ENCODE data around the gene TMPRSS6. TPM values are rescaled to one million over a fixed set of nuclear protein-coding genes. Genes with fewer than 3 reads are reported as not detected.
A peak's percentile ranks its signal among the peaks of the same experiment; 100 is the strongest.

TMPRSS6 gene
- total and polyA plus RNA-seq, 4 experiments from 2014 or later: 0.61 to 0.90 TPM; not detected in 2

GRCh38 chr22:37126882-37127281, 17.4 kb upstream of the TMPRSS6 start:
- Mint-ChIP-seq H3K4me3 (no peak overlapping the region), H3K36me3 (peaks cover 19 to 51% of the 10 kb centered on the region in 2 donors), H3K4me1 (peaks cover 21 to 40% (median 25%) of the 10 kb centered on the region in 4 donors), H3K9me3 (peaks cover 0 to 4% (median 0%) of the 10 kb centered on the region in 8 donors), H3K27ac (peak overlapping the region; percentile 29 to 99 (median 62)), H3K27me3 (no peaks in the 10 kb centered on the region)
- ChIA-PET POLR2A (ENCODE audit: partially characterized antibody) (interaction anchor here (0.7 to 10.4 kb wide), 4 partner anchors 15 to 110 kb away, joined by 3 to 217 read pairs (median 4); partner anchors contain the start of gene IL2RB), CTCF (ENCODE audit: partially characterized antibody) (interaction anchor here (1.1 to 1.3 kb wide), 4 partner anchors 10 to 72 kb away, joined by 3 to 5 read pairs (median 3); no protein-coding TSS in a partner anchor)
- Histone ChIP-seq H3K27ac (ENCODE audit: low read depth, low read length) (no peak overlapping the region), H3K4me3 (ENCODE audit: low read length in 2 of 2) (no peak overlapping the region), H3K36me3 (ENCODE audit: insufficient read depth, low read length) (peaks cover 36% of the 10 kb centered on the region), H3K9me3 (ENCODE audit: control insufficient read depth in 1 of 2, low read length in 2 of 2) (no peaks in the 10 kb centered on the region), H3K4me1 (ENCODE audit: insufficient read depth, low read length) (peaks cover 26% of the 10 kb centered on the region), H3K27me3 (ENCODE audit: insufficient read depth, low read length) (no peaks in the 10 kb centered on the region)
- DNase-seq: no peak
- intact Hi-C loops (cut with micrococcal nuclease): no loop called here

- CTCF ChIA-PET (ENCODE audit: partially characterized antibody): interaction anchor here (1.1 to 1.3 kb wide), 3 partner anchors 9 to 73 kb away, joined by 3 to 5 read pairs (median 3); no protein-coding TSS in a partner anchor
- no peak for DNase-seq
- Mint-ChIP-seq H3K27me3 (no peaks in the 10 kb centered on the region), H3K4me1 (peaks cover 24 to 45% (median 29%) of the 10 kb centered on the region in 4 donors), H3K36me3 (peaks cover 18 to 47% of the 10 kb centered on the region in 2 donors), H3K4me3 (no peak overlapping the region), H3K27ac (peak overlapping the region in 6 of 7 donors; percentile 29 to 99 (median 50)), H3K9me3 (peaks cover 0 to 5% (median 0%) of the 10 kb centered on the region in 8 donors)
- Histone ChIP-seq H3K9me3 (ENCODE audit: control insufficient read depth in 1 of 2, low read length in 2 of 2) (no peaks in the 10 kb centered on the region), H3K27me3 (ENCODE audit: insufficient read depth, low read length) (no peaks in the 10 kb centered on the region), H3K4me1 (ENCODE audit: insufficient read depth, low read length) (peaks cover 31% of the 10 kb centered on the region), H3K27ac (ENCODE audit: low read depth, low read length) (peak overlapping the region; percentile 18), H3K36me3 (ENCODE audit: insufficient read depth, low read length) (peaks cover 34% of the 10 kb centered on the region), H3K4me3 (ENCODE audit: low read length in 2 of 2) (no peak overlapping the region)
- intact Hi-C loops (cut with micrococcal nuclease): no loop called here
- POLR2A ChIA-PET (ENCODE audit: partially characterized antibody): interaction anchor here (0.7 to 10.4 kb wide), 5 partner anchors 15 to 111 kb away, joined by 3 to 217 read pairs (median 4); partner anchors contain the start of gene IL2RB
These were observed 16.9 kb upstream of the TMPRSS6 start for GRCh38 chr22:37126383-37126782.

GRCh38 chr22:37123649-37124048, 14.1 kb upstream of the TMPRSS6 start:
- Mint-ChIP-seq H3K9me3 (peaks cover 0 to 8% (median 0%) of the 10 kb centered on the region in 8 donors), H3K4me3 (no peak overlapping the region), H3K4me1 (peaks cover 34 to 66% (median 45%) of the 10 kb centered on the region in 4 donors), H3K36me3 (peaks cover 11 to 30% of the 10 kb centered on the region in 2 donors), H3K27me3 (no peaks in the 10 kb centered on the region), H3K27ac (peak overlapping the region; percentile 98 to 100 (median 99))
- DNase-seq: no peak
- peak overlapping the region; percentile 98 for H3K27ac ChIP-seq (ENCODE audit: low read depth, low read length)
- H3K4me1 ChIP-seq (ENCODE audit: insufficient read depth, low read length): peaks cover 48% of the 10 kb centered on the region
- ChIA-PET CTCF (ENCODE audit: partially characterized antibody) (interaction anchor here (1.4 to 5.9 kb wide), 7 partner anchors 9 to 146 kb away, joined by 3 to 55 read pairs (median 25); partner anchors contain the start of gene IL2RB), POLR2A (ENCODE audit: partially characterized antibody) (interaction anchor here (1.3 to 10.4 kb wide), 5 partner anchors 11 to 361 kb away, joined by 3 to 217 read pairs (median 58); partner anchors contain the start of gene IL2RB)
- H3K4me3 ChIP-seq (ENCODE audit: low read length in 2 of 2): no peak overlapping the region
- intact Hi-C loops (cut with micrococcal nuclease): no loop called here
- peaks cover 14% of the 10 kb centered on the region for H3K36me3 ChIP-seq (ENCODE audit: insufficient read depth, low read length)
- H3K9me3 ChIP-seq (ENCODE audit: control insufficient read depth in 1 of 2, low read length in 2 of 2): no peaks in the 10 kb centered on the region
- H3K27me3 ChIP-seq (ENCODE audit: insufficient read depth, low read length): no peaks in the 10 kb centered on the region

- H3K27me3 ChIP-seq (ENCODE audit: insufficient read depth, low read length): no peaks in the 10 kb centered on the region
- Mint-ChIP-seq H3K4me1 (peaks cover 39 to 75% (median 52%) of the 10 kb centered on the region in 4 donors), H3K36me3 (peaks cover 10 to 24% of the 10 kb centered on the region in 2 donors), H3K9me3 (peaks cover 0 to 6% (median 0%) of the 10 kb centered on the region in 8 donors), H3K27ac (peak overlapping the region; percentile 98 to 100 (median 99)), H3K27me3 (no peaks in the 10 kb centered on the region), H3K4me3 (peak overlapping the region; percentile 76 to 90 (median 84))
- peak overlapping the region; percentile 98 for H3K27ac ChIP-seq (ENCODE audit: low read depth, low read length)
- no peaks in the 10 kb centered on the region for H3K9me3 ChIP-seq (ENCODE audit: control insufficient read depth in 1 of 2, low read length in 2 of 2)
- CTCF ChIA-PET (ENCODE audit: partially characterized antibody): interaction anchor here (1.0 to 5.9 kb wide), 13 partner anchors 9 to 267 kb away, joined by 3 to 55 read pairs (median 7); partner anchors contain the start of gene IL2RB
- peaks cover 6% of the 10 kb centered on the region for H3K36me3 ChIP-seq (ENCODE audit: insufficient read depth, low read length)
- H3K4me3 ChIP-seq (ENCODE audit: low read length in 2 of 2): no peak overlapping the region
- peaks cover 57% of the 10 kb centered on the region for H3K4me1 ChIP-seq (ENCODE audit: insufficient read depth, low read length)
- no peak for DNase-seq
- POLR2A ChIA-PET (ENCODE audit: partially characterized antibody): interaction anchor here (0.6 to 10.4 kb wide), 24 partner anchors 12 to 362 kb away, joined by 3 to 217 read pairs (median 7); partner anchors contain the start of genes C1QTNF6, IL2RB, KCTD17 and RAC2
- intact Hi-C loops (cut with micrococcal nuclease): loop anchor here (1.0 kb wide), 6 partner anchors 28 to 77 kb away; no protein-coding TSS in a partner anchor
These were observed 13.2 kb upstream of the TMPRSS6 start for GRCh38 chr22:37122598-37123180.

- ChIA-PET CTCF (ENCODE audit: partially characterized antibody) (interaction anchor here (1.0 to 5.9 kb wide), 13 partner anchors 10 to 266 kb away, joined by 3 to 55 read pairs (median 7); partner anchors contain the start of gene IL2RB), POLR2A (ENCODE audit: partially characterized antibody) (interaction anchor here (0.6 to 10.4 kb wide), 28 partner anchors 9 to 592 kb away, joined by 3 to 217 read pairs (median 7); partner anchors contain the start of genes C1QTNF6, IFT27, IL2RB and KCTD17)
- Mint-ChIP-seq H3K9me3 (peaks cover 0 to 5% (median 0%) of the 10 kb centered on the region in 8 donors), H3K27me3 (no peaks in the 10 kb centered on the region), H3K27ac (peak overlapping the region; percentile 98 to 100 (median 99)), H3K36me3 (peaks cover 4 to 17% of the 10 kb centered on the region in 2 donors), H3K4me1 (peaks cover 39 to 75% (median 54%) of the 10 kb centered on the region in 4 donors), H3K4me3 (peak overlapping the region; percentile 76 to 90 (median 84))
- Histone ChIP-seq H3K27me3 (ENCODE audit: insufficient read depth, low read length) (no peaks in the 10 kb centered on the region), H3K9me3 (ENCODE audit: control insufficient read depth in 1 of 2, low read length in 2 of 2) (no peaks in the 10 kb centered on the region), H3K4me1 (ENCODE audit: insufficient read depth, low read length) (peaks cover 58% of the 10 kb centered on the region), H3K36me3 (ENCODE audit: insufficient read depth, low read length) (no peaks in the 10 kb centered on the region), H3K4me3 (ENCODE audit: low read length in 2 of 2) (peak overlapping the region in 1 of 2 donors; percentile 36), H3K27ac (ENCODE audit: low read depth, low read length) (peak overlapping the region; percentile 98)
- DNase-seq: peak; percentile 92 to 99 (median 95)
- intact Hi-C loops (cut with micrococcal nuclease): loop anchor here (1.0 kb wide), 6 partner anchors 28 to 77 kb away; no protein-coding TSS in a partner anchor
These were observed 12.5 kb upstream of the TMPRSS6 start for GRCh38 chr22:37121887-37122591.

- ChIA-PET POLR2A (ENCODE audit: partially characterized antibody) (interaction anchor here (1.2 to 10.4 kb wide), 12 partner anchors 14 to 364 kb away, joined by 3 to 217 read pairs (median 14); partner anchors contain the start of genes IL2RB and RAC2), CTCF (ENCODE audit: partially characterized antibody) (interaction anchor here (1.0 to 5.9 kb wide), 11 partner anchors 26 to 265 kb away, joined by 3 to 55 read pairs (median 7); partner anchors contain the start of gene IL2RB)
- H3K4me3 Mint-ChIP-seq: peak overlapping the region in 7 of 8 donors; percentile 13 to 55 (median 34)
- no peaks in the 10 kb centered on the region for H3K27me3 Mint-ChIP-seq
- Histone ChIP-seq H3K4me3 (ENCODE audit: low read length in 2 of 2) (no peak overlapping the region), H3K4me1 (ENCODE audit: insufficient read depth, low read length) (peaks cover 58% of the 10 kb centered on the region), H3K36me3 (ENCODE audit: insufficient read depth, low read length) (no peaks in the 10 kb centered on the region), H3K9me3 (ENCODE audit: control insufficient read depth in 1 of 2, low read length in 2 of 2) (no peaks in the 10 kb centered on the region), H3K27me3 (ENCODE audit: insufficient read depth, low read length) (no peaks in the 10 kb centered on the region), H3K27ac (ENCODE audit: low read depth, low read length) (peak overlapping the region; percentile 98)
- H3K9me3 Mint-ChIP-seq: peaks cover 0 to 7% (median 0%) of the 10 kb centered on the region in 8 donors
- no peak for DNase-seq
- peaks cover 0 to 10% of the 10 kb centered on the region in 2 donors for H3K36me3 Mint-ChIP-seq
- peaks cover 38 to 78% (median 53%) of the 10 kb centered on the region in 4 donors for H3K4me1 Mint-ChIP-seq
- peak overlapping the region; percentile 98 to 100 (median 99) for H3K27ac Mint-ChIP-seq
- intact Hi-C loops (cut with micrococcal nuclease): no loop called here
These were observed 11.2 kb upstream of the TMPRSS6 start for GRCh38 chr22:37120569-37121340.
